GM12872 (cell line): ENCODE measurements around the gene ASPN.
A peak's percentile ranks its signal among the peaks of the same experiment; 100 is the strongest.

ENCODE experiments used
- TF ChIP-seq, protein P1 (sequence below): IDR thresholded peaks from 3 replicates; pipeline ENCODE4 v1.5.1; 2011; ENCODE audit warnings: low read depth, mild to moderate bottlenecking, low read length, moderate library complexity; ENCODE audit not compliant: insufficient read depth

The ASPN gene

DNA sequence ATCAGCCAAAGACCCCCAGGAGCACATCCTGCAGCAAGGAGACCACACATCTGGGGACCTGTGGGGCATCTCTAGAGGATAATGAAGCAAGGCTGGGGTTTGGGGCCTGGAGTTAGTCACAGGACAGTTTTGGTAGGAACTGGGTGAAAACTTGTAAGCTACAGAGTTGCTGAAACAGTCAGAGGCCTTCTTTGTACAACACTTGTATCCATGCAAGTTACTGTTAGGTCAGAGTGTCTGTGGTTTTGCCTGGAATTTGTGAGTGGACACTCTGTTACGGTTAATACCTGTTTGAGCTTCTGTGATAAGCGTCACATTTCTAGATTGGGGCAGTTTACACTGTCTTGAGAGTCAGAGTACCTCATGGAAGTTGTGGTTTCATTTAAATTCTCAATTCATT lies 22.6 kb upstream of the ASPN start:
- TF ChIP-seq, protein P1, sequence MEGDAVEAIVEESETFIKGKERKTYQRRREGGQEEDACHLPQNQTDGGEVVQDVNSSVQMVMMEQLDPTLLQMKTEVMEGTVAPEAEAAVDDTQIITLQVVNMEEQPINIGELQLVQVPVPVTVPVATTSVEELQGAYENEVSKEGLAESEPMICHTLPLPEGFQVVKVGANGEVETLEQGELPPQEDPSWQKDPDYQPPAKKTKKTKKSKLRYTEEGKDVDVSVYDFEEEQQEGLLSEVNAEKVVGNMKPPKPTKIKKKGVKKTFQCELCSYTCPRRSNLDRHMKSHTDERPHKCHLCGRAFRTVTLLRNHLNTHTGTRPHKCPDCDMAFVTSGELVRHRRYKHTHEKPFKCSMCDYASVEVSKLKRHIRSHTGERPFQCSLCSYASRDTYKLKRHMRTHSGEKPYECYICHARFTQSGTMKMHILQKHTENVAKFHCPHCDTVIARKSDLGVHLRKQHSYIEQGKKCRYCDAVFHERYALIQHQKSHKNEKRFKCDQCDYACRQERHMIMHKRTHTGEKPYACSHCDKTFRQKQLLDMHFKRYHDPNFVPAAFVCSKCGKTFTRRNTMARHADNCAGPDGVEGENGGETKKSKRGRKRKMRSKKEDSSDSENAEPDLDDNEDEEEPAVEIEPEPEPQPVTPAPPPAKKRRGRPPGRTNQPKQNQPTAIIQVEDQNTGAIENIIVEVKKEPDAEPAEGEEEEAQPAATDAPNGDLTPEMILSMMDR: no peak

DNA sequence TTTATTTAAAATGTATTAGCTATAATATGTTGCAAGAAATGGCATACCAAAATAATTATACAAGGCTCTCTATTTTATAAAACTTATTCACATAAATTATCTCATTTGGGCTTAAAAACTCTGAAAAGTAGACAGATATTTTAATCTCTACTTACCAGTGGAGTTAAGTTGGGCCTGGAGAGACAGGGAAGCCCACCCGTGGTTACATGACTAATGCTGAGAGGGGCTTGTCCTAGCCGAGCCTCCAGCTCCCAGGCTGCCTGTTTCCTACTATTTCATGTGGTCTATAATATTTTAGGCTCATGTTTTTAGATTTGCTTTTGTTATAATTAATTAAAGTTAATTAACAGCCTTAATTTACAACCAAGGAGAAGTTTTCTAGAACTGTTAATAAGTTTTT lies 20.9 kb upstream of the ASPN start:
- TF ChIP-seq, protein P1: no peak

DNA sequence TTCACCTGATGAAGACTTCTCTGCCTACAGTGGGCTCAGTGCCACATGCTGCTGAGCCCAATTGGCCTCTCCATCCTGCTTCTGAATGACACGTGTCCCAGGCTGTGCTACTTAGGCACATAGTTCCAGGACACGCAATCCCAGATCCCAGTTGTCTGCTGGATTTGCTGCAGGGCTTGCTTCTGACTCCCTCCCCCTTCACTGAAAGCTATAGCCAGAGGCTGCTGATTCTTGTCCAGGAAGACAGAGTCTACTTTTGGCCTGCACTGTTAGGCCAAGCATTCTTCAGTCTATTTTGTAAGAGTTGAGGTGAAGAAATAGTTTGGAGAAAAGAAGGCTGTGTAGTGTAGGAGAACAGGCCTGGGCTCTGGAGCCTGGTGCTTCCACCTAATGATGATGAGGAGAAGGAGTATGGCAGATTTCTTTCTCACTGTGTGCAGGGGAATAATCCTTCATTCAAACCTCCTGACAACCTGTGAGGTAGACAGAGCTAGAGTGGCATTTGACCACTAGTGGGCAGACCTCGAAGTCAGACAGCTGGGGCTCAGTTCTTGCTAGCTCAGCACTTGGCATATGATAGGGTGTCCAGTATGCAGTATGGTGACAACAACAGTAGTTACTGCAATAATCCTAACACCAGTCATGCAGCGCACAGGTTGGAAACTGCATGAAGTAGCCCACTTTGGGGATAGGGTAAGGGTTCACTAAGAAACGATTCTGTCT lies 19.5 kb upstream of the ASPN start:
- TF ChIP-seq, protein P1: peak; percentile 72

DNA sequence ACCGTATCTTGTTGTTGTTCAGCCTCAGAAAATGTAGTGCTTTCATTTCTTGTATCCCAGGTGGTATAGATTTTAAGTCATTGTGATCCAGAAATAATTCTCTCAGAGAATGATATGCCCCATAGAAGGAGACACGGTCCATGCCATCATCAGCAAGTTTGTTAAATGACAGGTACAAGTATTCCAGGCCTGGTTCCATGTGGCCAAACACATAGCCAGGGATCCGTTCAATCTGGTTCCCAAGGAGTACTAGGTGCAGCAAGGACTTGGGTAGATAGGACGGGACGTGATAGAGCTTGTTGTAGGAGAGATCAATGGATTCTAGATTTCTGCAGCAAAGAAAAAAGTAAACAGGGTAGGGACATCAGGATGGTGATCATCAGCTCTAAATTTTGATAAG lies 18.4 kb upstream of the ASPN start:
- TF ChIP-seq, protein P1: no peak

DNA sequence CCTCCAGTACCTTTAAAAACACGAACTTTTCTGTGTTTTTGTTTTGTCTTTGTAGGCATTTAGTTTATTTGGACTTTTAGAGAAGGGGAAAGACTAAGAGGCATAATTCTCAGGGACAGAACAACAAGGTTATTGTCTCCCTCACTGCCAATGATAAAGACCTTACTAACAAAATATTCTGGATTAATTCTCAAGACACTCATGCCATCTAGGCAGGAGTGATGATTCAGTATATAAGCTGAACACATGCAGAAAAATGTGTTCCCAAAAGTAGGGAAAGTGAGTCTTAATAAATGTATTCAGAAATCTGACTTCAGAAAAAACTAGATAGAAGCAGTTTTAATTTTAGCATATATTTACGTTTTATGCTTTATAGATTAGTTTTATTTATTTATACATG lies 17.4 kb upstream of the ASPN start:
- TF ChIP-seq, protein P1: no peak

DNA sequence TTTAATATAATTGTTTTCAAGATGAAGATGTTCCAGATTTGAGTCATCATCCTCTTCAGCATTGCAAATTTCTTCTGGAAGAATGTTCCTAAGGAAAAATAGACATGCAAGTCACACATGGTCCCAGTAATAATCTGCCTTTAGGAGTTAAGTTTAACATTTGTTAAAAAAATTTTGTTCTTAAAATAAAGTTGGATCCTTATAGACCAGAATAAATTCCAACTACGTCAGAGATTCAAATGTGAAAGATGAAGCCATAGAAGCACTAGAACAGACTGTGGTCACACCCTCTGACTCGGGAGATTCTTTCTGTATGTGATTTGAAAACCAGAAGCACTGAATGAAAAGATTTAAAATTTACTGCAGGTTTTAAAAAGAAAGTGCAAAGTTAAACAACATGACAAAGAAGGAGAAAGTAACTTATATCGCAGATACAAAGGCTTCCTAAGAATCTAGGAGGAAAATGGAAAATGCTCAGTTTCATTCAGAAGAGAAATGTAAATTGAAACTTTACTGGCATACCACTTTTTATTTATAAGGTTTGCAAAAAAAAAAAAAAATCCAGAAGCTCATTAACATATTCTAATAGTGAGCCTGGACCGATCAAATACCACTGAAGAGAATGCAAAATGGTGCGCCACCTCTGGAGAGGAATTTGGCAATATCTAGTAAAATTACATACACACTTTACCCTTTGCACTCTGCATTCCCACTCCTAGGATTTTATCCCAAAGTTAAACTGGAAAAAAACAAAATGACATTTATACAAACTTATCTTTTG lies 14.3 kb upstream of the ASPN start:
- TF ChIP-seq, protein P1: no peak

DNA sequence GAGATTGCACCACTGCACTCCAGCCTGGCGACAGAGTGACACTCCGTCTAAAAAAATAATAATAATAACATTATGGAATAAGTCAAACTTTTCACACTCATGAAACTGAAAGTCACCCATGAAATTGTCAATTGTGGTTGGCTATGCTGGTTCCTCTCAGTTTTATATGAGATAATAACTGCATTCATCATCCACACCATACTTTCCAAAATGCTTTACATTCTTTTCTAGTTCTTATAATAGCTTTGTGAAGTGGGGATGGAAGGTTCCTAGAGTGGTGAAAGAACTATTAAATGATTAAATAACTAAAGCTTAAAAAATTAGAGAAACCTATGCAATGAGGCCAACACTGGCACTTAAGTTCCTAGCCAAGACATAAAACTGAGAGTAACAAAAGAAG lies 12.6 kb upstream of the ASPN start:
- TF ChIP-seq, protein P1: no peak
